Activated B cell treated with CpG ODN at 0.5 μM for 24 hours (primary cell): ENCODE measurements around the gene SPRY2. TPM values are rescaled to one million over a fixed set of nuclear protein-coding genes. Genes with fewer than 3 reads are reported as not detected.

Source experiments
- ATAC-seq: fragments of 200-7000 bp; cut with Tn5 transposase; one replicate; pipeline ENCODE4 v1.10.0; 2021; ENCODE audit warnings: low read depth, mild to moderate bottlenecking, moderate library complexity
- CTCF ChIA-PET: fragments of 350-600 bp; sonication (Branson Sonifier 250); formaldehyde crosslinking; loops from one replicate; lab custom pipeline; 2021; ENCODE audit warnings: antibody characterized with exemption; lab: Charles Lee
- POLR2A ChIA-PET: fragments of 350-600 bp; sonication (Branson Sonifier 250); formaldehyde crosslinking; loops from one replicate; lab custom pipeline; 2021; ENCODE audit warnings: antibody characterized with exemption; lab: Charles Lee
- DNase-seq: peaks from one replicate; pipeline ENCODE4 v3.0.0; 2022
- H3K27ac Mint-ChIP-seq: one replicate; pipeline ENCODE4 v1.8.0; 2020; ENCODE audit warnings: mixed read lengths
- H3K27me3 Mint-ChIP-seq: one replicate; pipeline ENCODE4 v1.8.0; 2021; ENCODE audit warnings: mixed read lengths
- H3K36me3 Mint-ChIP-seq: one replicate; pipeline ENCODE4 v1.8.0; 2021; ENCODE audit warnings: low read depth, mixed read lengths
- H3K4me1 Mint-ChIP-seq: one replicate; pipeline ENCODE4 v1.8.0; 2021; ENCODE audit warnings: mixed read lengths
- H3K4me3 Mint-ChIP-seq: one replicate; pipeline ENCODE4 v1.8.0; 2020; ENCODE audit warnings: mild to moderate bottlenecking, mixed read lengths
- H3K9me3 Mint-ChIP-seq: one replicate; pipeline ENCODE4 v1.8.0; 2020; ENCODE audit warnings: mixed read lengths
- intact Hi-C: fragments of 100-400 bp; cut with micrococcal nuclease; formaldehyde crosslinking; loops from one replicate; pipeline ENCODE4 v1.15.1; 2024
- total RNA-seq: library from RNA; stranded (reverse); gene quantifications from 2 replicates; pipeline ENCODE4 v1.2.3, GENCODE V29; 2022
- TF ChIP-seq, protein P1 (sequence below): fragments of 200-600 bp; IDR thresholded peaks from one replicate; pipeline ENCODE4 v1.8.0; 2022; ENCODE audit warnings: antibody characterized with exemption, mild to moderate bottlenecking

The SPRY2 gene
- total RNA-seq, 1 donor from 2014 or later, result 1.00 TPM

GRCh38 chr13:80363890-80364503 lies 23.1 kb upstream of the SPRY2 start:
- ATAC-seq (no peak), DNase-seq (no peak)
- TF ChIP-seq, protein P1, sequence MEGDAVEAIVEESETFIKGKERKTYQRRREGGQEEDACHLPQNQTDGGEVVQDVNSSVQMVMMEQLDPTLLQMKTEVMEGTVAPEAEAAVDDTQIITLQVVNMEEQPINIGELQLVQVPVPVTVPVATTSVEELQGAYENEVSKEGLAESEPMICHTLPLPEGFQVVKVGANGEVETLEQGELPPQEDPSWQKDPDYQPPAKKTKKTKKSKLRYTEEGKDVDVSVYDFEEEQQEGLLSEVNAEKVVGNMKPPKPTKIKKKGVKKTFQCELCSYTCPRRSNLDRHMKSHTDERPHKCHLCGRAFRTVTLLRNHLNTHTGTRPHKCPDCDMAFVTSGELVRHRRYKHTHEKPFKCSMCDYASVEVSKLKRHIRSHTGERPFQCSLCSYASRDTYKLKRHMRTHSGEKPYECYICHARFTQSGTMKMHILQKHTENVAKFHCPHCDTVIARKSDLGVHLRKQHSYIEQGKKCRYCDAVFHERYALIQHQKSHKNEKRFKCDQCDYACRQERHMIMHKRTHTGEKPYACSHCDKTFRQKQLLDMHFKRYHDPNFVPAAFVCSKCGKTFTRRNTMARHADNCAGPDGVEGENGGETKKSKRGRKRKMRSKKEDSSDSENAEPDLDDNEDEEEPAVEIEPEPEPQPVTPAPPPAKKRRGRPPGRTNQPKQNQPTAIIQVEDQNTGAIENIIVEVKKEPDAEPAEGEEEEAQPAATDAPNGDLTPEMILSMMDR, result no peak
- CTCF ChIA-PET, result interaction anchor here (1.6 kb wide), 1 partner anchor 685 kb away, joined by 7 read pairs; no protein-coding TSS in a partner anchor
- H3K27me3 Mint-ChIP-seq, result no peaks in the 10 kb centered on the region
- intact Hi-C loops, result loop anchor here (1.0 to 5.0 kb wide), 6 partner anchors 21 to 685 kb away; no protein-coding TSS in a partner anchor
- H3K27ac Mint-ChIP-seq, result no peak overlapping the region
- H3K4me1 Mint-ChIP-seq, result peaks cover 2% of the 10 kb centered on the region
- H3K36me3 Mint-ChIP-seq, result no peaks in the 10 kb centered on the region
- no peaks in the 10 kb centered on the region for H3K9me3 Mint-ChIP-seq
- POLR2A ChIA-PET, result no interaction called here
- H3K4me3 Mint-ChIP-seq, result no peak overlapping the region

DNA sequence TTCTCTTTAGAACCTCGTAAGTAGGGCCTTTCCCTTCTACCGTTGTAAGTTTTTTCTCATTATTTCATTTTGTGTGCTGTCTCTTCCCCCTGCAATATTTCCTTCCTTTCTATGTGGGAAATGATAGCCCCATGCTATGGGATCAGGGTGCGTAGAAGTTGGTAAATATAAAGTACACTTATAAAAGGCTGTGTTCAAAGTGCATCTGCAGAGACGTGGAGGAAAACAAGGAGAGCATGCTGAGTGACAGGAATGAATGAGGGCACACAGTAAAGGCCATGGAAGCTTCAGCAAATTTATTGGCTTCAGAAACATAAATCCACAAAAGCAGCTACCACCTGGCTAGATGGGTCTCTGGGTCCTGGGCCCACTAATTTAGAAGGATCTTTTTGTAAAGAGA lies 21.6 kb upstream of the SPRY2 start:
- Mint-ChIP-seq H3K27me3 (no peaks in the 10 kb centered on the region), H3K4me3 (no peak overlapping the region), H3K36me3 (no peaks in the 10 kb centered on the region), H3K9me3 (no peaks in the 10 kb centered on the region), H3K27ac (no peak overlapping the region), H3K4me1 (peaks cover 2% of the 10 kb centered on the region)
- ATAC-seq (no peak), DNase-seq (no peak)
- TF ChIP-seq, protein P1, result no peak
- intact Hi-C loops, result loop anchor here (5.0 kb wide), 1 partner anchor 655 kb away; no protein-coding TSS in a partner anchor
- ChIA-PET POLR2A (no interaction called here), CTCF (interaction anchor here (0.7 to 1.6 kb wide), 4 partner anchors 11 to 587 kb away, joined by 3 to 7 read pairs (median 3); no protein-coding TSS in a partner anchor)

DNA sequence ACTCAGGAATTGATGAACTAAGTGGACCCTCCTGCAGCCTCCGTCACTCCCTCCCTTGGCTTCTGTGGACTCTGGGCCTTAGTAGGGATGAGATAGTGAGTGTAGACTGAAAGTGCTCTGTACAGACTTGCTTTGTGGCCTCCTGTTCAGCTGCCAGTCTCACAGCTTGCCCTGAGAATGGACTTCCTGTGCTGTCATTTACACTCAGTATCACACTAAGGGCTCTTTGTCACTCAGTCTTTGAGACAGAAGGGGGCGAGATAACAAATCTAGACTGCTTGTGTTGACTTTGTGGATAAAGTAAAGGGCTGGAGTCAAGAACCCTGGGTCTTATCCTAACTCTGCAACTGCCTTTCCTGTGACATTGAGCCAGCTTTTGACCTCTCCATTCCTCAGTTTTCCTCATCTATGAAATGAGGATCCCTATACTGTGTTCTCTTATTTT lies 21.0 kb upstream of the SPRY2 start:
- no peak overlapping the region for H3K27ac Mint-ChIP-seq
- no peaks in the 10 kb centered on the region for H3K9me3 Mint-ChIP-seq
- POLR2A ChIA-PET, result no interaction called here
- intact Hi-C loops, result loop anchor here (5.0 kb wide), 1 partner anchor 655 kb away; no protein-coding TSS in a partner anchor
- TF ChIP-seq, protein P1, result no peak
- H3K4me1 Mint-ChIP-seq, result peaks cover 2% of the 10 kb centered on the region
- H3K4me3 Mint-ChIP-seq, result no peak overlapping the region
- DNase-seq (no peak), ATAC-seq (no peak)
- no peaks in the 10 kb centered on the region for H3K27me3 Mint-ChIP-seq
- H3K36me3 Mint-ChIP-seq, result no peaks in the 10 kb centered on the region
- CTCF ChIA-PET, result interaction anchor here (1.4 to 1.6 kb wide), 2 partner anchors 39 to 586 kb away, joined by 3 to 7 read pairs; no protein-coding TSS in a partner anchor

- POLR2A ChIA-PET, result no interaction called here
- H3K9me3 Mint-ChIP-seq, result no peaks in the 10 kb centered on the region
- ATAC-seq, result no peak
- DNase-seq, result no peak
- intact Hi-C loops, result loop anchor here (5.0 kb wide), 1 partner anchor 656 kb away; no protein-coding TSS in a partner anchor
- TF ChIP-seq, protein P1, result no peak
- no peaks in the 10 kb centered on the region for H3K27me3 Mint-ChIP-seq
- no peak overlapping the region for H3K4me3 Mint-ChIP-seq
- H3K36me3 Mint-ChIP-seq, result no peaks in the 10 kb centered on the region
- peaks cover 2% of the 10 kb centered on the region for H3K4me1 Mint-ChIP-seq
- CTCF ChIA-PET, result interaction anchor here (1.6 kb wide), 1 partner anchor 682 kb away, joined by 5 read pairs; no protein-coding TSS in a partner anchor
- no peak overlapping the region for H3K27ac Mint-ChIP-seq
Observed at GRCh38 chr13:80361298-80361697, 20.4 kb upstream of the SPRY2 start.

GRCh38 chr13:80360453-80360800 lies 19.5 kb upstream of the SPRY2 start:
- peaks cover 2% of the 10 kb centered on the region for H3K4me1 Mint-ChIP-seq
- no peaks in the 10 kb centered on the region for H3K9me3 Mint-ChIP-seq
- intact Hi-C loops, result loop anchor here (5.0 kb wide), 1 partner anchor 657 kb away; no protein-coding TSS in a partner anchor
- no peak overlapping the region for H3K4me3 Mint-ChIP-seq
- no peaks in the 10 kb centered on the region for H3K36me3 Mint-ChIP-seq
- no peak for ATAC-seq
- no peak overlapping the region for H3K27ac Mint-ChIP-seq
- TF ChIP-seq, protein P1, result no peak
- no peaks in the 10 kb centered on the region for H3K27me3 Mint-ChIP-seq
- DNase-seq, result no peak
- CTCF ChIA-PET, result interaction anchor here (1.2 to 1.6 kb wide), 2 partner anchors 17 to 681 kb away, joined by 5 read pairs; no protein-coding TSS in a partner anchor
- POLR2A ChIA-PET, result no interaction called here
